ENCODE data around the gene MTA1. TPM values are rescaled to one million over a fixed set of nuclear protein-coding genes. Genes with fewer than 3 reads are reported as not detected.

MTA1 gene
- total RNA-seq, 1 donor from 2014 or later, result 118 TPM

GRCh38 chr14:105469456-105470349, 50.1 kb downstream of the MTA1 start:
- peaks cover 22 to 39% of the 10 kb centered on the region in 2 donors for H3K4me1 ChIP-seq
- intact Hi-C loops (cut with DNase I), result loop anchor here (2.0 to 10.0 kb wide), 4 partner anchors 21 to 377 kb away; partner anchors contain the start of genes BRF1 and BTBD6
- TF ChIP-seq, protein P1, sequence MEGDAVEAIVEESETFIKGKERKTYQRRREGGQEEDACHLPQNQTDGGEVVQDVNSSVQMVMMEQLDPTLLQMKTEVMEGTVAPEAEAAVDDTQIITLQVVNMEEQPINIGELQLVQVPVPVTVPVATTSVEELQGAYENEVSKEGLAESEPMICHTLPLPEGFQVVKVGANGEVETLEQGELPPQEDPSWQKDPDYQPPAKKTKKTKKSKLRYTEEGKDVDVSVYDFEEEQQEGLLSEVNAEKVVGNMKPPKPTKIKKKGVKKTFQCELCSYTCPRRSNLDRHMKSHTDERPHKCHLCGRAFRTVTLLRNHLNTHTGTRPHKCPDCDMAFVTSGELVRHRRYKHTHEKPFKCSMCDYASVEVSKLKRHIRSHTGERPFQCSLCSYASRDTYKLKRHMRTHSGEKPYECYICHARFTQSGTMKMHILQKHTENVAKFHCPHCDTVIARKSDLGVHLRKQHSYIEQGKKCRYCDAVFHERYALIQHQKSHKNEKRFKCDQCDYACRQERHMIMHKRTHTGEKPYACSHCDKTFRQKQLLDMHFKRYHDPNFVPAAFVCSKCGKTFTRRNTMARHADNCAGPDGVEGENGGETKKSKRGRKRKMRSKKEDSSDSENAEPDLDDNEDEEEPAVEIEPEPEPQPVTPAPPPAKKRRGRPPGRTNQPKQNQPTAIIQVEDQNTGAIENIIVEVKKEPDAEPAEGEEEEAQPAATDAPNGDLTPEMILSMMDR (IDR thresholded peaks at IDR 0.05), result no peak
- no peaks in the 10 kb centered on the region for H3K9me3 ChIP-seq
- DNase-seq (ENCODE audit: low spot score in 2 of 2), result no peak
- H3K27me3 ChIP-seq, result no peaks in the 10 kb centered on the region
- H3K36me3 ChIP-seq, result peaks cover 30 to 31% of the 10 kb centered on the region in 2 donors
- peak overlapping the region; percentile 46 to 89 for H3K27ac ChIP-seq
- no peak overlapping the region for H3K4me3 ChIP-seq

GRCh38 chr14:105470350-105471296, 51.0 kb downstream of the MTA1 start:
- Histone ChIP-seq H3K27me3 (no peaks in the 10 kb centered on the region), H3K27ac (peak overlapping the region; percentile 86 to 96), H3K4me3 (no peak overlapping the region), H3K36me3 (peaks cover 22 to 23% of the 10 kb centered on the region in 2 donors), H3K9me3 (no peaks in the 10 kb centered on the region), H3K4me1 (peaks cover 22 to 39% of the 10 kb centered on the region in 2 donors)
- intact Hi-C loops (cut with DNase I), result loop anchor here (5.0 to 10.0 kb wide), 3 partner anchors 168 to 378 kb away; partner anchors contain the start of genes BRF1 and BTBD6
- no peak for DNase-seq (ENCODE audit: low spot score in 2 of 2)
- TF ChIP-seq, protein P1 (IDR thresholded peaks at IDR 0.05), result no peak

GRCh38 chr14:105471297-105471821, 51.7 kb downstream of the MTA1 start:
- no peaks in the 10 kb centered on the region for H3K27me3 ChIP-seq
- no peak overlapping the region for H3K4me3 ChIP-seq
- no peak for DNase-seq (ENCODE audit: low spot score in 2 of 2)
- H3K36me3 ChIP-seq, result peaks cover 20 to 21% of the 10 kb centered on the region in 2 donors
- H3K4me1 ChIP-seq, result peaks cover 22 to 43% of the 10 kb centered on the region in 2 donors
- intact Hi-C loops (cut with DNase I), result loop anchor here (5.0 to 10.0 kb wide), 3 partner anchors 169 to 379 kb away; partner anchors contain the start of genes BRF1 and BTBD6
- TF ChIP-seq, protein P1 (IDR thresholded peaks at IDR 0.05), result no peak
- no peaks in the 10 kb centered on the region for H3K9me3 ChIP-seq
- H3K27ac ChIP-seq, result peak overlapping the region; percentile 86 to 96

- Histone ChIP-seq H3K9me3 (no peaks in the 10 kb centered on the region), H3K36me3 (peaks cover 15% of the 10 kb centered on the region in 2 donors), H3K4me1 (peaks cover 26 to 49% of the 10 kb centered on the region in 2 donors), H3K27me3 (no peaks in the 10 kb centered on the region), H3K4me3 (no peak overlapping the region), H3K27ac (peak overlapping the region; percentile 86 to 96)
- TF ChIP-seq, protein P1 (IDR thresholded peaks at IDR 0.05), result no peak
- no peak for DNase-seq (ENCODE audit: low spot score in 2 of 2)
- intact Hi-C loops (cut with DNase I), result loop anchor here (5.0 to 10.0 kb wide), 3 partner anchors 170 to 380 kb away; partner anchors contain the start of genes BRF1 and BTBD6
These were observed 52.3 kb downstream of the MTA1 start for GRCh38 chr14:105471823-105472485.
